Small intestine (tissue), 7 donors: Measurements from ENCODE around the gene ZNF606. TPM values are rescaled to one million over a fixed set of nuclear protein-coding genes. Genes with fewer than 3 reads are reported as not detected.
"Not testable (repeated sequence)": the region's sequence is repeated elsewhere in the genome, so short reads cannot be mapped to it uniquely, and the experiment has no call there.

Experiments used
- DNase-seq, 2 donors: peaks; one replicate each; pipeline versions ENCODE4 v3.0.0 to v3.0.0-alpha.2; 2013
- FAIRE-seq: peaks from 2 replicates; lab custom pipeline; 2012; peaks lifted over from hg19 to GRCh38; lab: Jason Lieb, UNC
- H3K27ac ChIP-seq, 3 donors: one replicate each; pipeline ENCODE4 v1.5.1; 2013; ENCODE audit warnings: low read length in 2 of 3, mild to moderate bottlenecking in 2 of 3, control low read depth in 1 of 3, inconsistent platforms in 1 of 3, low read depth in 1 of 3, moderate library complexity in 1 of 3
- H3K27me3 ChIP-seq, 3 donors: one replicate each; pipeline ENCODE4 v1.6.1; 2013; ENCODE audit warnings: low read length in 3 of 3, inconsistent platforms in 1 of 3; ENCODE audit not compliant: control insufficient read depth in 3 of 3, insufficient read depth in 3 of 3
- H3K36me3 ChIP-seq, 3 donors: one replicate each; pipeline ENCODE4 v1.6.1; 2013; ENCODE audit warnings: low read length in 3 of 3, inconsistent platforms in 1 of 3, low read depth in 1 of 3, mild to moderate bottlenecking in 1 of 3, moderate library complexity in 1 of 3; ENCODE audit not compliant: control insufficient read depth in 3 of 3, insufficient read depth in 2 of 3
- H3K4me1 ChIP-seq, 3 donors: one replicate each; pipeline ENCODE4 v1.6.1; 2013; ENCODE audit warnings: low read length in 2 of 3, inconsistent platforms in 1 of 3, low read depth in 1 of 3, mild to moderate bottlenecking in 1 of 3, moderate library complexity in 1 of 3; ENCODE audit not compliant: control insufficient read depth in 3 of 3, insufficient read depth in 2 of 3
- H3K4me3 ChIP-seq, 3 donors: one replicate each; pipeline ENCODE4 v1.5.1; 2013; ENCODE audit warnings: low read length in 3 of 3, control low read depth in 1 of 3, inconsistent platforms in 1 of 3, low read depth in 1 of 3, mild to moderate bottlenecking in 1 of 3, moderate library complexity in 1 of 3
- H3K9me3 ChIP-seq, 2 donors: one replicate each; pipeline ENCODE4 v1.6.1; 2013; ENCODE audit warnings: low read depth in 1 of 2, low read length in 1 of 2; ENCODE audit not compliant: control insufficient read depth in 2 of 2, insufficient read depth in 1 of 2
- WGBS, 3 donors: extraction: QIAGEN DNeasy Blood & Tissue Kit; methylation state at CpG; one replicate each; pipeline ENCODE4 v1.1.7; 2013; 5-methylcytosine and 5-hydroxymethylcytosine counted together
- polyA plus RNA-seq, 4 donors: library from polyadenylated mRNA; stranded (reverse) in 3 of 4; unstranded in 1 of 4; fragments of 200-250 nt in 3 of 4; fragments of 120-200 nt in 1 of 4; gene quantifications; one replicate each; pipeline versions ENCODE4 v1.2.1 to v1.2.3, GENCODE V29; 2013
- donor health status: healthy with polysubstance abuse.
- donor health status: control.
- donor health status: control.
- donor health status: Bipolar disorder and iron deficiency.
- donor health status: healthy.

ZNF606 gene
- polyA plus RNA-seq, 4 donors: 3.8 to 20.1 (median 6.4) TPM

- FAIRE-seq, H3K27ac ChIP-seq, H3K27me3 ChIP-seq, H3K4me1 ChIP-seq, DNase-seq: not testable (repeated sequence)
- peaks cover 5 to 39% of the 10 kb centered on the region in 2 donors for H3K9me3 ChIP-seq
- WGBS, 3 donors: 41 to 61% (median 56%) methylated on average over 10 of the region's 10 CpGs
- peak overlapping the region in 1 of 3 donors; percentile 64 for H3K4me3 ChIP-seq
- H3K36me3 ChIP-seq: peaks cover 8 to 14% (median 8%) of the 10 kb centered on the region in 3 donors
Observed at GRCh38 chr19:58008877-58009276, 6.3 kb upstream of the ZNF606 start.

GRCh38 chr19:58007285-58007684 is 4.7 kb upstream of the ZNF606 start:
- FAIRE-seq (no peak), DNase-seq (peak in 1 of 2 donors; percentile 38)
- no peak overlapping the region for H3K4me3 ChIP-seq
- H3K27me3 ChIP-seq: no peaks in the 10 kb centered on the region
- no peak overlapping the region for H3K27ac ChIP-seq
- peaks cover 8 to 14% (median 8%) of the 10 kb centered on the region in 3 donors for H3K36me3 ChIP-seq
- peaks cover 0 to 4% (median 0%) of the 10 kb centered on the region in 3 donors for H3K4me1 ChIP-seq
- 91 to 96% (median 92%) methylated on average over 1 of the region's 1 CpG for WGBS, 3 donors
- H3K9me3 ChIP-seq: peaks cover 5 to 32% of the 10 kb centered on the region in 2 donors

GRCh38 chr19:58003174-58003828 is 681 bp upstream of the ZNF606 start:
- Histone ChIP-seq H3K9me3 (peaks cover 3 to 54% of the 10 kb centered on the region in 2 donors), H3K27me3 (no peaks in the 10 kb centered on the region), H3K27ac (peak overlapping the region in 2 of 3 donors; percentile 95 to 97), H3K4me1 (peaks cover 0 to 5% (median 0%) of the 10 kb centered on the region in 3 donors), H3K4me3 (peak overlapping the region; percentile 75 to 95 (median 90)), H3K36me3 (peaks cover 8 to 39% (median 24%) of the 10 kb centered on the region in 3 donors)
- DNase-seq: no peak
- no peak for FAIRE-seq
- WGBS, 3 donors: 19 to 55% (median 49%) methylated on average over 31 of the region's 31 CpGs

GRCh38 chr19:58001895-58002369 is 688 bp downstream of the ZNF606 start:
- FAIRE-seq (no peak), DNase-seq (no peak)
- peaks cover 8 to 36% (median 29%) of the 10 kb centered on the region in 3 donors for H3K36me3 ChIP-seq
- peaks cover 0 to 5% (median 0%) of the 10 kb centered on the region in 3 donors for H3K4me1 ChIP-seq
- WGBS, 3 donors: 4 to 13% (median 4%) methylated on average over 23 of the region's 23 CpGs
- H3K9me3 ChIP-seq: peaks cover 3 to 48% of the 10 kb centered on the region in 2 donors
- H3K27me3 ChIP-seq: no peaks in the 10 kb centered on the region
- H3K4me3 ChIP-seq: peak overlapping the region; percentile 75 to 95 (median 90)
- peak overlapping the region; percentile 91 to 97 (median 95) for H3K27ac ChIP-seq

GRCh38 chr19:58000677-58001076 is 1.9 kb downstream of the ZNF606 start:
- Histone ChIP-seq H3K4me3 (no peak overlapping the region), H3K9me3 (peaks cover 1 to 52% of the 10 kb centered on the region in 2 donors), H3K36me3 (peaks cover 4 to 34% (median 30%) of the 10 kb centered on the region in 3 donors), H3K27me3 (no peaks in the 10 kb centered on the region), H3K4me1 (peaks cover 0 to 5% (median 0%) of the 10 kb centered on the region in 3 donors), H3K27ac (no peak overlapping the region)
- no peak for DNase-seq
- no peak for FAIRE-seq
- WGBS, 3 donors: 97 to 100% (median 98%) methylated on average over 4 of the region's 4 CpGs

DNA sequence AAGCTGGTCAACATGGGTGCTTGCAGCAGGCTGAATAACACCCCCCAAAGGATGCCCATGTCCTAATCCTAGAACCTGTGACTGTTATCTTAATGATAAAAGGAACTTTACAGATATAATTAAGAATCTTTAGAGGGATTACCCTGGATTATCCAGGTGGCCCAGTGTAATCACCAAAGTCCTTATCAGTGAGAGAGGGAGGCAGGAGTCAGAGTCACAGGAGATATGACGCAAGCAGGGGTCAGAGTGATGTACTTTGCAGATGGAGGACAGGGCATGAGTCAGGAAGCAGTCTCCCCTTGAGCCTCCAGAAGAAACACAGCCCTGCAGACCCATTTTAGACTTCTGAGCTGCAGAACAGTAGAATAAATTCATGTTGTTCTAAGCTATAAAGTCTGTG is 9.8 kb downstream of the ZNF606 start:
- WGBS, 3 donors: 93 to 96% (median 95%) methylated on average over 1 of the region's 1 CpG
- H3K4me3 ChIP-seq: no peak overlapping the region
- no peaks in the 10 kb centered on the region for H3K27me3 ChIP-seq
- H3K4me1 ChIP-seq: no peaks in the 10 kb centered on the region
- H3K36me3 ChIP-seq: peaks cover 15 to 44% (median 37%) of the 10 kb centered on the region in 3 donors
- H3K27ac ChIP-seq: no peak overlapping the region
- peaks cover 15 to 87% of the 10 kb centered on the region in 2 donors for H3K9me3 ChIP-seq
- DNase-seq (no peak), FAIRE-seq (no peak)

- peaks cover 12 to 89% of the 10 kb centered on the region in 2 donors for H3K9me3 ChIP-seq
- DNase-seq (no peak), FAIRE-seq (no peak)
- peaks cover 23 to 28% (median 28%) of the 10 kb centered on the region in 3 donors for H3K36me3 ChIP-seq
- H3K4me1 ChIP-seq: no peaks in the 10 kb centered on the region
- H3K27ac ChIP-seq: no peak overlapping the region
- no peaks in the 10 kb centered on the region for H3K27me3 ChIP-seq
- 95 to 97% (median 96%) methylated on average over 3 of the region's 3 CpGs for WGBS, 3 donors
- H3K4me3 ChIP-seq: no peak overlapping the region
Observed at GRCh38 chr19:57978586-57979289, 23.9 kb downstream of the ZNF606 start.

- no peak within 1 kb of the TSS for H3K4me3 ChIP-seq
- FAIRE-seq (no peak), DNase-seq (no peak)
- peaks cover 12 to 91% of the 10 kb centered on the region in 2 donors for H3K9me3 ChIP-seq
- no peaks in the 10 kb centered on the region for H3K27me3 ChIP-seq
- H3K36me3 ChIP-seq: peaks cover 4 to 13% (median 6%) of the 10 kb centered on the region in 3 donors
- 95 to 99% (median 97%) methylated on average over 4 of the region's 4 CpGs for WGBS, 3 donors
- H3K4me1 ChIP-seq: no peaks in the 10 kb centered on the region
- H3K27ac ChIP-seq: no peak within 1 kb of the TSS
Observed at GRCh38 chr19:57974434-57974833, 28.2 kb downstream of the ZNF606 start, which contains the start of gene C19orf18. TSS of gene C19orf18 (minus strand) at chr19:57974534. CDS start at chr19:57974432, 102 bp downstream.
